ENCODE results near the gene CTNNA1.

CTNNA1 gene

GRCh38 chr5:138936225-138936967 is 183.2 kb downstream of the CTNNA1 start:
- no peaks in the 10 kb centered on the region for H3K27me3 ChIP-seq (ENCODE audit: low read depth, low read length)
- peaks cover 33 to 47% of the 10 kb centered on the region in 2 donors for H3K36me3 ChIP-seq (ENCODE audit: control insufficient read depth in 1 of 2, insufficient read depth in 2 of 2, low read length in 2 of 2)
- H3K27ac ChIP-seq (ENCODE audit: low read length): no peak overlapping the region
- no peaks in the 10 kb centered on the region for H3K4me1 ChIP-seq (ENCODE audit: control insufficient read depth in 1 of 2, insufficient read depth in 2 of 2, low read length in 2 of 2)
- no peak overlapping the region for H3K4me3 ChIP-seq (ENCODE audit: low read depth in 1 of 2, low read length in 2 of 2)
- H3K9me3 ChIP-seq (ENCODE audit: control insufficient read depth in 1 of 2, low read length in 2 of 2): no peaks in the 10 kb centered on the region

- Histone ChIP-seq H3K36me3 (ENCODE audit: control insufficient read depth in 1 of 2, insufficient read depth in 2 of 2, low read length in 2 of 2) (peaks cover 27 to 44% of the 10 kb centered on the region in 2 donors), H3K27ac (ENCODE audit: low read length) (no peak overlapping the region), H3K9me3 (ENCODE audit: control insufficient read depth in 1 of 2, low read length in 2 of 2) (no peaks in the 10 kb centered on the region), H3K4me1 (ENCODE audit: control insufficient read depth in 1 of 2, insufficient read depth in 2 of 2, low read length in 2 of 2) (no peaks in the 10 kb centered on the region), H3K27me3 (ENCODE audit: low read depth, low read length) (no peaks in the 10 kb centered on the region), H3K4me3 (ENCODE audit: low read depth in 1 of 2, low read length in 2 of 2) (no peak overlapping the region)
These were observed 183.7 kb downstream of the CTNNA1 start for GRCh38 chr5:138936968-138937345.

- Histone ChIP-seq H3K27ac (ENCODE audit: low read length) (no peak overlapping the region), H3K36me3 (ENCODE audit: control insufficient read depth in 1 of 2, insufficient read depth in 2 of 2, low read length in 2 of 2) (peaks cover 20 to 38% of the 10 kb centered on the region in 2 donors), H3K27me3 (ENCODE audit: low read depth, low read length) (no peaks in the 10 kb centered on the region)
These were observed 184.5 kb downstream of the CTNNA1 start for GRCh38 chr5:138937392-138938387.

GRCh38 chr5:138938526-138938925 is 185.3 kb downstream of the CTNNA1 start:
- Histone ChIP-seq H3K27me3 (ENCODE audit: low read depth, low read length) (no peaks in the 10 kb centered on the region), H3K9me3 (ENCODE audit: control insufficient read depth in 1 of 2, low read length in 2 of 2) (no peaks in the 10 kb centered on the region), H3K4me1 (ENCODE audit: control insufficient read depth in 1 of 2, insufficient read depth in 2 of 2, low read length in 2 of 2) (no peaks in the 10 kb centered on the region), H3K4me3 (ENCODE audit: low read depth in 1 of 2, low read length in 2 of 2) (no peak overlapping the region), H3K36me3 (ENCODE audit: control insufficient read depth in 1 of 2, insufficient read depth in 2 of 2, low read length in 2 of 2) (peaks cover 11 to 29% of the 10 kb centered on the region in 2 donors), H3K27ac (ENCODE audit: low read length) (no peak overlapping the region)

More at GRCh38 chr5:138937392-138938387, 184.5 kb downstream of the CTNNA1 start:
- Histone ChIP-seq H3K4me3 (ENCODE audit: low read depth in 1 of 2, low read length in 2 of 2) (no peak overlapping the region), H3K4me1 (ENCODE audit: control insufficient read depth in 1 of 2, insufficient read depth in 2 of 2, low read length in 2 of 2) (no peaks in the 10 kb centered on the region), H3K9me3 (ENCODE audit: control insufficient read depth in 1 of 2, low read length in 2 of 2) (no peaks in the 10 kb centered on the region)

GRCh38 chr5:138942066-138942465 is 188.8 kb downstream of the CTNNA1 start:
- no peaks in the 10 kb centered on the region for H3K4me1 ChIP-seq (ENCODE audit: control insufficient read depth in 1 of 2, insufficient read depth in 2 of 2, low read length in 2 of 2)
- no peak overlapping the region for H3K27ac ChIP-seq (ENCODE audit: low read length)
- H3K4me3 ChIP-seq (ENCODE audit: low read depth in 1 of 2, low read length in 2 of 2): no peak overlapping the region
- no peaks in the 10 kb centered on the region for H3K9me3 ChIP-seq (ENCODE audit: control insufficient read depth in 1 of 2, low read length in 2 of 2)
- H3K27me3 ChIP-seq (ENCODE audit: low read depth, low read length): no peaks in the 10 kb centered on the region
- H3K36me3 ChIP-seq (ENCODE audit: control insufficient read depth in 1 of 2, insufficient read depth in 2 of 2, low read length in 2 of 2): peaks cover 2 to 9% of the 10 kb centered on the region in 2 donors

GRCh38 chr5:138942861-138943260 is 189.6 kb downstream of the CTNNA1 start:
- no peaks in the 10 kb centered on the region for H3K4me1 ChIP-seq (ENCODE audit: control insufficient read depth in 1 of 2, insufficient read depth in 2 of 2, low read length in 2 of 2)
- no peaks in the 10 kb centered on the region for H3K9me3 ChIP-seq (ENCODE audit: control insufficient read depth in 1 of 2, low read length in 2 of 2)
- H3K36me3 ChIP-seq (ENCODE audit: control insufficient read depth in 1 of 2, insufficient read depth in 2 of 2, low read length in 2 of 2): peaks cover 10 to 13% of the 10 kb centered on the region in 2 donors
- no peak overlapping the region for H3K4me3 ChIP-seq (ENCODE audit: low read depth in 1 of 2, low read length in 2 of 2)
- no peaks in the 10 kb centered on the region for H3K27me3 ChIP-seq (ENCODE audit: low read depth, low read length)
- H3K27ac ChIP-seq (ENCODE audit: low read length): no peak overlapping the region

GRCh38 chr5:138943599-138944173 is 190.5 kb downstream of the CTNNA1 start:
- Histone ChIP-seq H3K4me3 (ENCODE audit: low read depth in 1 of 2, low read length in 2 of 2) (no peak overlapping the region), H3K27ac (ENCODE audit: low read length) (no peak overlapping the region), H3K9me3 (ENCODE audit: control insufficient read depth in 1 of 2, low read length in 2 of 2) (no peaks in the 10 kb centered on the region), H3K27me3 (ENCODE audit: low read depth, low read length) (no peaks in the 10 kb centered on the region), H3K4me1 (ENCODE audit: control insufficient read depth in 1 of 2, insufficient read depth in 2 of 2, low read length in 2 of 2) (no peaks in the 10 kb centered on the region), H3K36me3 (ENCODE audit: control insufficient read depth in 1 of 2, insufficient read depth in 2 of 2, low read length in 2 of 2) (peaks cover 10 to 13% of the 10 kb centered on the region in 2 donors)

- H3K27ac ChIP-seq (ENCODE audit: low read length): no peak overlapping the region
- H3K27me3 ChIP-seq (ENCODE audit: low read depth, low read length): no peaks in the 10 kb centered on the region
- no peaks in the 10 kb centered on the region for H3K9me3 ChIP-seq (ENCODE audit: control insufficient read depth in 1 of 2, low read length in 2 of 2)
- H3K4me3 ChIP-seq (ENCODE audit: low read depth in 1 of 2, low read length in 2 of 2): no peak overlapping the region
- no peaks in the 10 kb centered on the region for H3K4me1 ChIP-seq (ENCODE audit: control insufficient read depth in 1 of 2, insufficient read depth in 2 of 2, low read length in 2 of 2)
- peaks cover 10 to 13% of the 10 kb centered on the region in 2 donors for H3K36me3 ChIP-seq (ENCODE audit: control insufficient read depth in 1 of 2, insufficient read depth in 2 of 2, low read length in 2 of 2)
These were observed 191.5 kb downstream of the CTNNA1 start for GRCh38 chr5:138944527-138945322.

- Histone ChIP-seq H3K4me1 (ENCODE audit: control insufficient read depth in 1 of 2, insufficient read depth in 2 of 2, low read length in 2 of 2) (no peaks in the 10 kb centered on the region), H3K27me3 (ENCODE audit: low read depth, low read length) (no peaks in the 10 kb centered on the region), H3K9me3 (ENCODE audit: control insufficient read depth in 1 of 2, low read length in 2 of 2) (no peaks in the 10 kb centered on the region), H3K27ac (ENCODE audit: low read length) (no peak overlapping the region), H3K36me3 (ENCODE audit: control insufficient read depth in 1 of 2, insufficient read depth in 2 of 2, low read length in 2 of 2) (peaks cover 10 to 13% of the 10 kb centered on the region in 2 donors), H3K4me3 (ENCODE audit: low read depth in 1 of 2, low read length in 2 of 2) (no peak overlapping the region)
These were observed 192.4 kb downstream of the CTNNA1 start for GRCh38 chr5:138945421-138946240.

- H3K4me3 ChIP-seq (ENCODE audit: low read depth in 1 of 2, low read length in 2 of 2): no peak overlapping the region
- no peaks in the 10 kb centered on the region for H3K4me1 ChIP-seq (ENCODE audit: control insufficient read depth in 1 of 2, insufficient read depth in 2 of 2, low read length in 2 of 2)
- H3K27ac ChIP-seq (ENCODE audit: low read length): no peak overlapping the region
- H3K9me3 ChIP-seq (ENCODE audit: control insufficient read depth in 1 of 2, low read length in 2 of 2): no peaks in the 10 kb centered on the region
- H3K36me3 ChIP-seq (ENCODE audit: control insufficient read depth in 1 of 2, insufficient read depth in 2 of 2, low read length in 2 of 2): peaks cover 10 to 13% of the 10 kb centered on the region in 2 donors
- no peaks in the 10 kb centered on the region for H3K27me3 ChIP-seq (ENCODE audit: low read depth, low read length)
These were observed 193.0 kb downstream of the CTNNA1 start for GRCh38 chr5:138946241-138946623.

Data from muscle layer of duodenum (tissue), 2 donors.